Measurements from ENCODE around the gene RRBP1.

- TF ChIP-seq CTCF (conservative IDR thresholded peaks at IDR 0.05; ENCODE audit: low read depth, low read length) (no peak), EZH2 (IDR thresholded peaks at IDR 0.05; ENCODE audit: borderline replicate concordance, low read depth, low read length, poor library complexity, severe bottlenecking) (no peak)
Measured at GRCh38 chr20:17593902-17594301, 88.1 kb downstream of the RRBP1 start.
